A549 (cell line): ENCODE results near the gene SERPINA3.

Experiments used
- CEBPB ChIP-seq, 2 experiments: fragments of >200 bp in 1 of 2; sonication (Bioruptor Twin) in 1 of 2; formaldehyde crosslinking in 1 of 2; IDR thresholded peaks; 2 replicates each; pipeline ENCODE4 v1.6.1; 2012 to 2016
- GATA3 ChIP-seq: IDR thresholded peaks from 2 replicates; pipeline ENCODE4 v1.6.1; 2012; ENCODE audit warnings: borderline replicate concordance
- KDM1A ChIP-seq: fragments of 200-600 bp; sonication (generic); IDR thresholded peaks from 2 replicates; pipeline ENCODE4 v1.6.1; 2016; ENCODE audit warnings: low read depth, mild to moderate bottlenecking
- MYC ChIP-seq: IDR thresholded peaks from 2 replicates; pipeline ENCODE4 v1.6.1; 2012; ENCODE audit warnings: mild to moderate bottlenecking, inconsistent platforms, low read length, improper control_type of control experiment, borderline replicate concordance
- PBX3 ChIP-seq: IDR thresholded peaks from 2 replicates; pipeline ENCODE4 v1.6.1; 2012
- TF ChIP-seq, protein P1 (sequence below): fragments of >200 bp; sonication (Bioruptor Twin); formaldehyde crosslinking; IDR thresholded peaks from 3 replicates; pipeline ENCODE4 v1.5.1; 2016
- TF ChIP-seq, protein P2 (sequence below): fragments of 200-600 bp; sonication (generic); IDR thresholded peaks from 2 replicates; pipeline ENCODE4 v1.6.1; 2016; ENCODE audit warnings: antibody characterized with exemption, mild to moderate bottlenecking, moderate library complexity

- TF ChIP-seq, protein P1, sequence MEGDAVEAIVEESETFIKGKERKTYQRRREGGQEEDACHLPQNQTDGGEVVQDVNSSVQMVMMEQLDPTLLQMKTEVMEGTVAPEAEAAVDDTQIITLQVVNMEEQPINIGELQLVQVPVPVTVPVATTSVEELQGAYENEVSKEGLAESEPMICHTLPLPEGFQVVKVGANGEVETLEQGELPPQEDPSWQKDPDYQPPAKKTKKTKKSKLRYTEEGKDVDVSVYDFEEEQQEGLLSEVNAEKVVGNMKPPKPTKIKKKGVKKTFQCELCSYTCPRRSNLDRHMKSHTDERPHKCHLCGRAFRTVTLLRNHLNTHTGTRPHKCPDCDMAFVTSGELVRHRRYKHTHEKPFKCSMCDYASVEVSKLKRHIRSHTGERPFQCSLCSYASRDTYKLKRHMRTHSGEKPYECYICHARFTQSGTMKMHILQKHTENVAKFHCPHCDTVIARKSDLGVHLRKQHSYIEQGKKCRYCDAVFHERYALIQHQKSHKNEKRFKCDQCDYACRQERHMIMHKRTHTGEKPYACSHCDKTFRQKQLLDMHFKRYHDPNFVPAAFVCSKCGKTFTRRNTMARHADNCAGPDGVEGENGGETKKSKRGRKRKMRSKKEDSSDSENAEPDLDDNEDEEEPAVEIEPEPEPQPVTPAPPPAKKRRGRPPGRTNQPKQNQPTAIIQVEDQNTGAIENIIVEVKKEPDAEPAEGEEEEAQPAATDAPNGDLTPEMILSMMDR: no peak
- TF ChIP-seq, protein P2, sequence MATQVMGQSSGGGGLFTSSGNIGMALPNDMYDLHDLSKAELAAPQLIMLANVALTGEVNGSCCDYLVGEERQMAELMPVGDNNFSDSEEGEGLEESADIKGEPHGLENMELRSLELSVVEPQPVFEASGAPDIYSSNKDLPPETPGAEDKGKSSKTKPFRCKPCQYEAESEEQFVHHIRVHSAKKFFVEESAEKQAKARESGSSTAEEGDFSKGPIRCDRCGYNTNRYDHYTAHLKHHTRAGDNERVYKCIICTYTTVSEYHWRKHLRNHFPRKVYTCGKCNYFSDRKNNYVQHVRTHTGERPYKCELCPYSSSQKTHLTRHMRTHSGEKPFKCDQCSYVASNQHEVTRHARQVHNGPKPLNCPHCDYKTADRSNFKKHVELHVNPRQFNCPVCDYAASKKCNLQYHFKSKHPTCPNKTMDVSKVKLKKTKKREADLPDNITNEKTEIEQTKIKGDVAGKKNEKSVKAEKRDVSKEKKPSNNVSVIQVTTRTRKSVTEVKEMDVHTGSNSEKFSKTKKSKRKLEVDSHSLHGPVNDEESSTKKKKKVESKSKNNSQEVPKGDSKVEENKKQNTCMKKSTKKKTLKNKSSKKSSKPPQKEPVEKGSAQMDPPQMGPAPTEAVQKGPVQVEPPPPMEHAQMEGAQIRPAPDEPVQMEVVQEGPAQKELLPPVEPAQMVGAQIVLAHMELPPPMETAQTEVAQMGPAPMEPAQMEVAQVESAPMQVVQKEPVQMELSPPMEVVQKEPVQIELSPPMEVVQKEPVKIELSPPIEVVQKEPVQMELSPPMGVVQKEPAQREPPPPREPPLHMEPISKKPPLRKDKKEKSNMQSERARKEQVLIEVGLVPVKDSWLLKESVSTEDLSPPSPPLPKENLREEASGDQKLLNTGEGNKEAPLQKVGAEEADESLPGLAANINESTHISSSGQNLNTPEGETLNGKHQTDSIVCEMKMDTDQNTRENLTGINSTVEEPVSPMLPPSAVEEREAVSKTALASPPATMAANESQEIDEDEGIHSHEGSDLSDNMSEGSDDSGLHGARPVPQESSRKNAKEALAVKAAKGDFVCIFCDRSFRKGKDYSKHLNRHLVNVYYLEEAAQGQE: no peak
- TF ChIP-seq CEBPB (IDR thresholded peaks at IDR 0.05) (no peak), PBX3 (no peak), MYC (no peak), KDM1A (no peak), GATA3 (no peak)
Observed at GRCh38 chr14:94665121-94665520, 52.9 kb downstream of the SERPINA3 start.
